GM13977 (cell line): ENCODE results near the gene ADCY6.
"Not testable (repeated sequence)": the region's sequence is repeated elsewhere in the genome, so short reads cannot be mapped to it uniquely, and the experiment has no call there.

ENCODE experiments used
- DNase-seq: peaks from one replicate; pipeline ENCODE4 v3.0.0; 2012; ENCODE audit warnings: low spot score
- CTCF ChIP-seq: IDR thresholded peaks from 2 replicates; pipeline ENCODE4 v1.5.1; 2012; ENCODE audit warnings: mild to moderate bottlenecking, control low read depth; ENCODE audit not compliant: insufficient read depth; ENCODE audit errors: extremely low read depth, missing control alignments
- in situ Hi-C: fragments of 300-500 bp; cut with MboI; formaldehyde crosslinking; loops from one replicate; pipeline ENCODE4 v1.12.0; 2022; ENCODE audit warnings: low sequenced_read_pairs, low pct_unique_long_range_greater_than_20kb, mixed read lengths, inconsistent platforms; ENCODE audit not compliant: unreplicated experiment

The ADCY6 gene

DNA sequence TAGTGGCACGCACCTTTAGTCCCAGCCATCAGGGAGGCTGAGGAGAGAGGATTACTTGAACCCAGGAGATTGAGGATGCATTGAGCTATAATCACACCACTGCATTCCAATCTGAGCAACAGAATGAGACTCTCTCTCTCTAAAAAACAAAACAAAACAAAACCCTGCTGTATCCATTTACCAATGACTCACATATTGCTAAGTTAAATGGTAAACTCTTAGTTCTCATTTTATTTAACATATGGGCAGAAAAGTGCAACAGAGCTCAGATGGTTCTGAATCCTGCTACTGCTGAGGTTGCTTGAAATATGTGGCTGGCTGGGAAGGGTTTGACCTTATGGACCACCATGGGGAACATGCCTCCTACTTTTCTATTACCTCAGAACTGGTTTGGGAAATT, 38.7 kb downstream of the ADCY6 start:
- no peak for DNase-seq
- TF ChIP-seq CTCF, result no peak
- in situ Hi-C loops, result no loop called here

DNA sequence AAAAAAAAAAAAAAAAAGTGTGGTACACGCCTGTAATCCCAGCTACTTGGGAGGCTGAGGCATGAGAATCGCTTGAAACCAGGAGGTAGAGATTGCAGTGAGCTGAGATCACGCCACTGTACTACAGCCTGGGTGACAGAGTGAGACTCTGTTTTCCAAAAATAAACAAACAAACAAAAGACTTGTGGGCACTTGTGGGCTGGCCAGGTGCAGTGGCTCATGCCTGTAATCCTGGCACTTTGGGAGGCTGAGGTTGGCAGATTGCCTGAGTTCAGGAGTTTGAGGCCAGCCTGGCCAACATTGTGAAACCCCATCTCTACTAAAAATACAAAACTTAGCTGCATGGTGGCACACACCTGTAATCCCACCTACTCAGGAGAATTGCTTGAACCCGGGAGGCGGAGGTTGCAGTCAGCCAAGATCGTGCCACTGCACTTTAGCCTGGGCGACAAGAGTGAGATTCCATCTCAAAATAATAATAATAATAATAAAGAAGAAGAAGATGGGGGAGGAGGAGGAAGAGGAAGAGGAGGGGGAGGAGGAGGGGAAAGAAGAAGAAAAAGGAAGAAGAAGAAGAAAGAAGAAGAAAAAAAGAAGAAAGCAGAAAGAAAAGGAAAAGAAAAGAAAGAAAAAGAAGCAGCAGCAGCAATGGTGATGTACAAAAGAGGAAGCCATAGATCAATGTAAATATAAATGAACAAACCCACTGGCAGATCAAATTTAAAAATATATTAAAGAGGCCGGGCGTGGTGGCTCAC, 44.5 kb downstream of the ADCY6 start:
- in situ Hi-C loops, result loop anchor here (5.0 kb wide), 1 partner anchor 53 kb away; no protein-coding TSS in a partner anchor
- no peak for TF ChIP-seq CTCF
- DNase-seq, result no peak

DNA sequence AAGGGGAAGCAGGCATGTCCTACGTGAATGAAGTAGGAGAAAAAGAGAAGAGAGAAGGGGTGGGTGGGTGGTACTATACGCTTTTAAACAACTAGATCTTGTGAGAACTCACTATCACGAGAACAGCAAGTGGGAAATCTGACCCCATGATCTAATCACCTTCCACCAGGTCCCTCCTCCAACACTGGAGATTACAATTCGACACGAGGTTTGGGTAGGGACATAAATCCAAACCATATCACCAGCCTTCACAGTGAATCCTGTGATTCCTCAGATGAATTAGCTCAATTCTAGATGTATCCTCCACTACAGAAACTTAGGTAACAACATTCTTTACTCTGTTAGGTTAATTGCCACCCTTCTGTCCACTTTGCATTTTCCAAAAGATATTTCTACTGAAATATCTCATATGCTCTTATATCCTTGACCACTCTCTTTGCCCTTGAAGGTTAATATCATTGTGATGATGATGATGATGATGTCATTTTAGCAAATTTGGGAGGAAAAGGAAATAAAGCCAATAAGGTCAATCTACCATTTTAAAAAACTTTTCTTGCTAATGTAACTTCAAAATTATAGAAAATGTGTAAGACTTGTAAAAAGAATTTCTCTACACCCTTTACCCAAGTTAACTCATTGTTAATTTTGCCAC, 49.1 kb downstream of the ADCY6 start:
- in situ Hi-C loops, result no loop called here

DNA sequence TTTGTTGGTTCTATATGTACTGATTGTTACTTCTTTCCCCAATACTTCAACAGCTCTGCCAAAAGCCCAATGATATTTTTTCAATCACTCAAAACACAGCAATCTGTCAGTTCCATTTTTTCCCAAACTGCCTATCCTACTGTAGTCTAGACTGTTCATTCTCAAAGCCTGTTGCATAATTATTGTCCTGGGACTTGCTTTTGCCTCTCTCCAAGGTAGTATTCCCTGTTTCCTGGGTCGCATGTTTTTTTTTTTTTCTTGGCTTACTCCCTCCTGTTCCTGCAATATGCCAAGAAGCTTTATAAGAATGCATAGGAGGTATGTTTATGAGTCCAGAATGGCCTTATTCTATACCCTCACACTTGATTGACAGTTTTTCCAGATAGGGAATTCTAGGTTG, 52.4 kb downstream of the ADCY6 start:
- in situ Hi-C loops, result no loop called here
- TF ChIP-seq CTCF, result no peak
- DNase-seq, result no peak

More for the DNA sequence above, 49.1 kb downstream of the ADCY6 start:
- TF ChIP-seq CTCF, result no peak
- no peak for DNase-seq

DNA sequence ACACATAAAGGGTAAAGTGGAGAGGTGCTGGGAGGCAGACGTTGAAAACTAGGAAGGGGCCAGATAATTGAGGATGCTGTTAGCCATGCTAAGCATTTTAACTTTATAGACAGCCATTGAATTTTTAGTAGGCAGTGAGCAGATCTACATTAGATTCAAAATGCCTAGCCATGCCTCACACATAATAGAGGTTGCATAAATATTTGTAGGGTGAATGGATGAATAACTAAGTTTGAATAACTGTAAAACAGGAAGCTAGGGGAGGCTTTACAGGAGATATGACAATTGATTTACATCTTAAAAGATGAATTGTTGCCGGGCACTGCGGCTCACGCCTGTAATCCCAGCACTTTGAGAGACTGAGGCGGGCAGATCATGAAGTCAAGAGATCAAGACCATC, 60.1 kb downstream of the ADCY6 start:
- in situ Hi-C loops, result no loop called here
- no peak for TF ChIP-seq CTCF
- DNase-seq, result no peak

GRCh38 chr12:48720737-48721136, 68.2 kb downstream of the ADCY6 start:
- DNase-seq, in situ Hi-C loops: not testable (repeated sequence)

DNA sequence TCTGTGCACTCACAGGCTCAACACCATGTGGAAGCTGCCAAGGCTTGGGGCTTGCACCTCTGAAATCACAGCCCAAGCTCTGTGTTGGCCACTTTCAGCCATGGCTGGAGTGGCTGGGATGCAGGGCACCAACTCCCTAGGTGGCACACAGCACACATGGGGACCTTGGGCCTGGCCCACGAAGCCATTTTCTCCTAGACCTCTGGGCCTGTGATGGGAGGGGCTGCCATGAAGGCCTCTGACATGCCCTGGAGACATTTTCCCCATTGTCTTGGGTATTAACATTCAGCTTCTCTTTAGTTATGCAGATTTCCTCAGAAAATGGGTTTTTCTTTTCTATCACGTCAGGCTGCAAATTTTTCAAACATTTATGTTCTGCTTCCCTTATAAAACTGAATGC, 68.7 kb downstream of the ADCY6 start:
- DNase-seq, in situ Hi-C loops: not testable (repeated sequence)

DNA sequence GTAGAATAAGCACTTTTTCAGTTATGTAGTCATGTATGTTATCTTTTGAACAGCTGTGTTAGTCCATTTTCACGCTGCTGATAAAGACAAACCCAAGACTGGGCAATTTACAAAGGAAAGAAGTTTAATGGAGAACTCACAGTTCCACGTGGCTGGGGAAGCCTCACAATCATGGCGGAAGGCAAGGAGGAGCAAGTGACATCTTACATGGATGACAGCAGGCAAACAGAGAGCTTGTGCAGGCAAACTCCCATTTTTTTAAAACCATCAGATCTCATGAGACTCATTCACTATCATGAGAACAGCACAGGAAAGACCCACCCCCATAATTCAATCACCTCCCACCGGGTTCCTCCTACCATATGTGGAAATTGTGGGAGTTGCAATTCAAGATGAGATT, 69.9 kb downstream of the ADCY6 start:
- in situ Hi-C loops, DNase-seq: not testable (repeated sequence)
